Transverse colon (tissue), 4 donors: ENCODE results near the gene ZDHHC18. TPM values are rescaled to one million over a fixed set of nuclear protein-coding genes. Genes with fewer than 3 reads are reported as not detected.
"Not testable (repeated sequence)": the region's sequence is repeated elsewhere in the genome, so short reads cannot be mapped to it uniquely, and the experiment has no call there.

Source experiments
- DNase-seq: peaks from one replicate; pipeline ENCODE4 v3.0.0-alpha.2; 2019
- H3K27ac ChIP-seq, 4 donors: fragments of 200-600 bp; sonication (generic); 2 replicates each; pipeline ENCODE4 v1.5.1; 2016 to 2018; ENCODE audit warnings: inconsistent platforms in 4 of 4
- H3K27me3 ChIP-seq: fragments of 200-600 bp; sonication (generic); 2 replicates; pipeline ENCODE4 v1.5.1; 2017; ENCODE audit warnings: inconsistent platforms
- H3K36me3 ChIP-seq, 4 donors: fragments of 200-600 bp; sonication (generic); 2 replicates each; pipeline ENCODE4 v1.5.1; 2017 to 2019; ENCODE audit warnings: inconsistent platforms in 4 of 4
- H3K4me1 ChIP-seq, 4 donors: fragments of 200-600 bp; sonication (generic); 2 replicates each; pipeline ENCODE4 v1.5.1; 2017 to 2020; ENCODE audit warnings: inconsistent platforms in 4 of 4
- H3K4me3 ChIP-seq, 4 donors: fragments of 200-600 bp; sonication (generic); 1 replicate in 1 of 4; 2 replicates in 3 of 4; pipeline versions ENCODE4 v1.5.1 to v1.6.1; 2017 to 2019; ENCODE audit warnings: inconsistent platforms in 4 of 4
- H3K9me3 ChIP-seq, 2 donors: fragments of 200-600 bp; sonication (generic); 2 replicates each; pipeline ENCODE4 v1.5.1; 2017 to 2019; ENCODE audit warnings: inconsistent platforms in 2 of 2
- EP300 ChIP-seq: sonication (generic); formaldehyde crosslinking; IDR thresholded peaks from one replicate; pipeline ENCODE4 v1.6.1; 2017; ENCODE audit warnings: antibody characterized with exemption, low read depth
- POLR2A ChIP-seq: fragments of 450-650 bp; IDR thresholded peaks from one replicate; pipeline ENCODE4 v1.6.1; 2016; ENCODE audit warnings: antibody characterized with exemption, mild to moderate bottlenecking, moderate library complexity
- POLR2AphosphoS5 ChIP-seq, 3 donors: sonication (generic); formaldehyde crosslinking; IDR thresholded peaks; one replicate each; pipeline ENCODE4 v1.6.1; 2016; ENCODE audit warnings: antibody characterized with exemption in 3 of 3
- WGBS, 2 donors: methylation state at CpG; one replicate each; pipeline ENCODE4 v1.1.5; 2018; ENCODE audit warnings: low coverage in 1 of 2; 5-methylcytosine and 5-hydroxymethylcytosine counted together
- in situ Hi-C, 4 donors: fragments of 200-750 bp; cut with MboI; loops; one replicate each; pipeline versions ENCODE4 v1.15.0 to v1.15.1; 2017; ENCODE audit warnings: low sequenced_read_pairs in 3 of 4, low pct_ligation_motif_present in 1 of 4, low pct_unique_long_range_greater_than_20kb in 1 of 4
- intact Hi-C: fragments of 100-400 bp; cut with DNase I; formaldehyde crosslinking; loops from one replicate; pipeline ENCODE4 v1.15.1; 2023; ENCODE audit warnings: low total_unique reads
- total RNA-seq, 4 donors: library from RNA; depleted of rRNA; stranded (reverse); fragments of >200 nt; gene quantifications; one replicate each; pipeline ENCODE4 v1.1.0, GENCODE V29; 2016
- TF ChIP-seq, protein P1 (sequence below), 5 experiments: fragments of 200-600 bp in 3 of 5; fragments of 450-650 bp in 2 of 5; sonication (generic) in 3 of 5; IDR thresholded peaks; 1 replicate in 2 of 5; 2 replicates in 3 of 5; pipeline ENCODE4 v1.5.1; 2016 to 2017; ENCODE audit warnings: antibody characterized with exemption in 5 of 5, inconsistent platforms in 3 of 5, mild to moderate bottlenecking in 2 of 5, moderate library complexity in 1 of 5

ZDHHC18 gene
- total RNA-seq, 4 donors from 2014 or later, result 4.4 to 37.3 (median 28.0) TPM

- 88 to 90% methylated on average over 1 to 2 of the region's 2 CpGs for WGBS, 2 donors
- H3K36me3 ChIP-seq, result peaks cover 0 to 8% (median 0%) of the 10 kb centered on the region in 4 donors
- H3K27me3 ChIP-seq, result no peaks in the 10 kb centered on the region
- H3K4me1 ChIP-seq, result peaks cover 7 to 25% (median 20%) of the 10 kb centered on the region in 4 donors
- no peak for DNase-seq
- no peak overlapping the region for H3K4me3 ChIP-seq
- in situ Hi-C loops, result loop anchor here in 2 of 4 donors (10.0 to 25.0 kb wide), 2 partner anchors 110 to 193 kb away; partner anchors contain the start of gene ARID1A (in 2 of the 2)
- intact Hi-C loops, result no loop called here
- H3K9me3 ChIP-seq, result no peaks in the 10 kb centered on the region
- no peak overlapping the region for H3K27ac ChIP-seq
- no peak for TF ChIP-seq POLR2AphosphoS5 (IDR thresholded peaks at IDR 0.05)
- no peak for TF ChIP-seq EP300
- TF ChIP-seq, protein P1, sequence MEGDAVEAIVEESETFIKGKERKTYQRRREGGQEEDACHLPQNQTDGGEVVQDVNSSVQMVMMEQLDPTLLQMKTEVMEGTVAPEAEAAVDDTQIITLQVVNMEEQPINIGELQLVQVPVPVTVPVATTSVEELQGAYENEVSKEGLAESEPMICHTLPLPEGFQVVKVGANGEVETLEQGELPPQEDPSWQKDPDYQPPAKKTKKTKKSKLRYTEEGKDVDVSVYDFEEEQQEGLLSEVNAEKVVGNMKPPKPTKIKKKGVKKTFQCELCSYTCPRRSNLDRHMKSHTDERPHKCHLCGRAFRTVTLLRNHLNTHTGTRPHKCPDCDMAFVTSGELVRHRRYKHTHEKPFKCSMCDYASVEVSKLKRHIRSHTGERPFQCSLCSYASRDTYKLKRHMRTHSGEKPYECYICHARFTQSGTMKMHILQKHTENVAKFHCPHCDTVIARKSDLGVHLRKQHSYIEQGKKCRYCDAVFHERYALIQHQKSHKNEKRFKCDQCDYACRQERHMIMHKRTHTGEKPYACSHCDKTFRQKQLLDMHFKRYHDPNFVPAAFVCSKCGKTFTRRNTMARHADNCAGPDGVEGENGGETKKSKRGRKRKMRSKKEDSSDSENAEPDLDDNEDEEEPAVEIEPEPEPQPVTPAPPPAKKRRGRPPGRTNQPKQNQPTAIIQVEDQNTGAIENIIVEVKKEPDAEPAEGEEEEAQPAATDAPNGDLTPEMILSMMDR (IDR thresholded peaks at IDR 0.05), result no peak
- TF ChIP-seq POLR2A, result no peak
These were observed 28.9 kb upstream of the ZDHHC18 start for GRCh38 chr1:26797627-26798026.

DNA sequence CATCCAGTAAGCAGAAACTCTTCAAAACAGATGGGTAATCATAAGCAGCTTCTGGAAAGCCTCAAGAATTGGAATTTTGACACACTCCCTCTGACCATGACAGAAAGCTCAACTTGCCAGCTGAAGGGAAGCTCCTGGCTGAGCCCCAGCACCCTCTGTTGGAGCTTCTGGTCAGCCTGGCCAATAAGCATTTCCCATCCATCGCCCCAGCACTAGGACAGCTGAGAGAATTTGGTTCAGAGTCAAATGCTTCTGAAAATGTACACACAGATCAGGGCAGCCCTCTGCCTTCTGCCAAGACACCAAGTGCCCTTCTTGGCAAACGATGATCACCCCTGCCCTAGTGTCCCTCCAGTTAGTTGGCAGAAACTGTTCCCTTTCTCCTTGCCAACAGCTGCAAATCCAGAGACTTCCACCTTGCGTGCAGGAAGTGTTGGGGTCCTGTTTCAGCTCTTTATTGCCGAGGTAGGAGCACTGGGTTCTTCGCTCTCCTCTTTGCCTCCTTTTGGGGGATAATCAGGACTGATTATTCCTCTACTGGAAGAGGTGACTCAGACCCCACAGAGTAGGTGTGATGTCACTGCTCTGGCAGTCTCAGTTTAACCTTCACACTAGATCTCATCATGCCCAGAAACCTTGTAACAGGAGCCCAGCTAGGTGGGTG lies 26.9 kb upstream of the ZDHHC18 start:
- peaks cover 7 to 25% (median 20%) of the 10 kb centered on the region in 4 donors for H3K4me1 ChIP-seq
- no peaks in the 10 kb centered on the region for H3K9me3 ChIP-seq
- intact Hi-C loops, result no loop called here
- peak; percentile 42 for DNase-seq
- H3K36me3 ChIP-seq, result peaks cover 0 to 3% (median 0%) of the 10 kb centered on the region in 4 donors
- no peak for TF ChIP-seq POLR2A
- TF ChIP-seq EP300, result peak; percentile 43
- TF ChIP-seq POLR2AphosphoS5 (IDR thresholded peaks at IDR 0.05), result peak; percentile 20 to 71 (median 31)
- no peak overlapping the region for H3K4me3 ChIP-seq
- 29% methylated on average over 5 of the region's 5 CpGs; no CpG with 5 or more reads in 1 of the 2 donors for WGBS, 2 donors
- no peaks in the 10 kb centered on the region for H3K27me3 ChIP-seq
- peak overlapping the region; percentile 62 to 79 (median 72) for H3K27ac ChIP-seq
- in situ Hi-C loops, result loop anchor here in 2 of 4 donors (10.0 to 25.0 kb wide), 2 partner anchors 112 to 195 kb away; partner anchors contain the start of gene ARID1A (in 2 of the 2)

DNA sequence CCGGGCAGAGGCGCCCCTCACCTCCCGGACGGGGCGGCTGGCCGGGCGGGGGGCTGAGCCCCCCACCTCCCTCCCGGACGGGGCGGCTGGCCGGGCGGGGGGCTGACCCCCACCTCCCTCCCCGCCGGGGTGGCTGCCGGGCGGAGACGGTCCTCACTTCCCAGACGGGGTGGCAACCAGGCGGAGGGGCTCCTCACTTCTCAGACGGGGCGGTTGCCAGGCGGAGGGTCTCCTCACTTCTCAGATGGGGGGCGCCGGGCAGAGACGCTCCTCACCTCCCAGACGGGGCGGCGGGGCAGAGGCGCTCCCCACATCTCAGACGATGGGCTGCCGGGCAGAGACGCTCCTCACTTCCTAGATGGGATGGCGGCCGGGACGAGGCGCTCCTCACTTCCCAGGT lies 22.6 kb upstream of the ZDHHC18 start:
- intact Hi-C loops, result not testable (repeated sequence)

DNA sequence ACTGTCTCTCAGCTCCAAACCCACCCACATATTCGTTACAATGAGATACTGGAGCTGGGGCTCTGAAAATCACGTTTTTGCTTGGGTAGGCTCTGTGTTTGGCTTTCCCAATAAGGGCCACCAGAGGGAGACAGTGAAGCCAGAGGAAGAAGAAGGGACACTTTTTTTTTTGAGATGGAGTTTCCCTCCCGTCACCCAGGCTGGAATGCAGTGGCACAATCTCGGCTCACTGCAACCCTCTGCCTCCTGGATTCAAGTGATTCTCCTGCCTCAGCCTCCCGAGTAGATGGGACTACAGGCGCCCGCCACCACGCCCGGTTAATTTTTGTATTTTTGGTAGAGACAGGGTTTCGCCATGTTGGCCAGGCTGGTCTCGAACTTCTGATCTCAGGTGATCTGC lies 16.4 kb upstream of the ZDHHC18 start:
- H3K27ac ChIP-seq, H3K36me3 ChIP-seq, H3K27me3 ChIP-seq, H3K9me3 ChIP-seq, H3K4me1 ChIP-seq, H3K4me3 ChIP-seq, intact Hi-C loops: not testable (repeated sequence)
- in situ Hi-C loops, result loop anchor here in 1 of 4 donors (5.0 kb wide), 1 partner anchor 52 kb away; the partner anchor contains the start of gene SFN
- TF ChIP-seq, protein P1 (IDR thresholded peaks at IDR 0.05), result peak; percentile 71 to 78 (median 75)
- DNase-seq, result peak; percentile 80
- WGBS, 2 donors, result 0 to 53% methylated on average over 2 to 11 of the region's 11 CpGs

More for the DNA sequence above, 22.6 kb upstream of the ZDHHC18 start:
- DNase-seq, H3K36me3 ChIP-seq, H3K4me3 ChIP-seq, H3K27me3 ChIP-seq, H3K27ac ChIP-seq, in situ Hi-C loops, H3K9me3 ChIP-seq: not testable (repeated sequence)
- H3K4me1 ChIP-seq, result peaks cover 7 to 22% (median 17%) of the 10 kb centered on the region in 4 donors
- 93% methylated on average over 12 of the region's 36 CpGs; no CpG with 5 or more reads in 1 of the 2 donors for WGBS, 2 donors

GRCh38 chr1:26811057-26811456 lies 15.4 kb upstream of the ZDHHC18 start:
- peaks cover 0 to 6% (median 0%) of the 10 kb centered on the region in 4 donors for H3K4me1 ChIP-seq
- intact Hi-C loops, result no loop called here
- in situ Hi-C loops, result loop anchor here in 1 of 4 donors (5.0 kb wide), 1 partner anchor 51 kb away; the partner anchor contains the start of gene SFN

More at GRCh38 chr1:26811057-26811456, 15.4 kb upstream of the ZDHHC18 start:
- DNase-seq, result no peak
- no peak overlapping the region for H3K4me3 ChIP-seq
- no peaks in the 10 kb centered on the region for H3K27me3 ChIP-seq
- no peaks in the 10 kb centered on the region for H3K36me3 ChIP-seq
- WGBS, 2 donors, result 70% methylated on average over 2 to 4 of the region's 4 CpGs
- no peak for TF ChIP-seq EP300
- TF ChIP-seq POLR2AphosphoS5 (IDR thresholded peaks at IDR 0.05), result no peak
- TF ChIP-seq, protein P1 (IDR thresholded peaks at IDR 0.05), result no peak
- TF ChIP-seq POLR2A, result no peak
- no peak overlapping the region for H3K27ac ChIP-seq
- H3K9me3 ChIP-seq, result no peaks in the 10 kb centered on the region
